Measurements from ENCODE around the gene HHLA2. TPM values are rescaled to one million over a fixed set of nuclear protein-coding genes. Genes with fewer than 3 reads are reported as not detected.

Gene HHLA2
- total RNA-seq, 2 donors from 2014 or later: 57.9 to 192 TPM

DNA sequence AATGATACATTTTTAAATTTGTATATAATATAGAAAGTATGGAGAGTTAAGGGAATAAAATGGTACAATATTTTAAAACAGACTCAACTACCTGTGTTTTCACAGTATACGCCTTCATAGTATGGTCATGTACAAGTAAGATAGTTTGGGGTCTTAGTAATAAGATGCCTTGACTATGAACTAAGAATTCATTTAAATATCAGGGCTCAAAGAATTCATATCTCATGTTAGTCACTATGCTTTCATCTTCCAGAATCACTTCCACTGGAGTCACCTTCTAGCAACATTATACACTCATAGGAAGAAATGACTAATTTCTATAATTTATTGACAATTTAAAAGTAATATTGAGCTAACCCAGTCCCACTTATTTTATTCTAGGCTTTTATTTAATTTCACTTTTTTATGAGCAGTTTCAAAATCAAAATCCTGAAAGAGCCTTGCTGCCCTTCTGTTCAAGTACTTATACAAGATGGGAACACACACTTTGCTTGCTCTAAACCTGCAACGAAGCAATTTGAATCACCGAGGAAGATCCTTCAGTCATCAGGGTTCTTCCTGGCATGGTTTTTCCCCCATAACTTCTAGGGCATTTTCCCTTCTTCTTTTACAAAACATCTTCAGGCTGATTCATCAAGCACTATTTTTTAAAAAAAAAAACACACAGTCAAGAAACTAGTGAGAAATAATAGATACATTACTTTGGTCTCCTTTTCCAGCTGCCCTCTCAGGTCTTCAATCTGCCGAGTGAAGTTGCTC lies 119.9 kb downstream of the HHLA2 start:
- no peaks in the 10 kb centered on the region for H3K4me1 ChIP-seq
- no peak for DNase-seq
- TF ChIP-seq, protein P1, sequence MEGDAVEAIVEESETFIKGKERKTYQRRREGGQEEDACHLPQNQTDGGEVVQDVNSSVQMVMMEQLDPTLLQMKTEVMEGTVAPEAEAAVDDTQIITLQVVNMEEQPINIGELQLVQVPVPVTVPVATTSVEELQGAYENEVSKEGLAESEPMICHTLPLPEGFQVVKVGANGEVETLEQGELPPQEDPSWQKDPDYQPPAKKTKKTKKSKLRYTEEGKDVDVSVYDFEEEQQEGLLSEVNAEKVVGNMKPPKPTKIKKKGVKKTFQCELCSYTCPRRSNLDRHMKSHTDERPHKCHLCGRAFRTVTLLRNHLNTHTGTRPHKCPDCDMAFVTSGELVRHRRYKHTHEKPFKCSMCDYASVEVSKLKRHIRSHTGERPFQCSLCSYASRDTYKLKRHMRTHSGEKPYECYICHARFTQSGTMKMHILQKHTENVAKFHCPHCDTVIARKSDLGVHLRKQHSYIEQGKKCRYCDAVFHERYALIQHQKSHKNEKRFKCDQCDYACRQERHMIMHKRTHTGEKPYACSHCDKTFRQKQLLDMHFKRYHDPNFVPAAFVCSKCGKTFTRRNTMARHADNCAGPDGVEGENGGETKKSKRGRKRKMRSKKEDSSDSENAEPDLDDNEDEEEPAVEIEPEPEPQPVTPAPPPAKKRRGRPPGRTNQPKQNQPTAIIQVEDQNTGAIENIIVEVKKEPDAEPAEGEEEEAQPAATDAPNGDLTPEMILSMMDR (IDR thresholded peaks at IDR 0.05): no peak
- intact Hi-C loops (cut with DNase I): no loop called here
- no peak overlapping the region for H3K27ac ChIP-seq
- H3K36me3 ChIP-seq: no peaks in the 10 kb centered on the region
- H3K27me3 ChIP-seq: no peaks in the 10 kb centered on the region
- no peak overlapping the region for H3K9ac ChIP-seq (ENCODE audit: low read depth in 2 of 2, low read length in 2 of 2)
- H3K4me3 ChIP-seq: no peak overlapping the region
- no peaks in the 10 kb centered on the region for H3K9me3 ChIP-seq

DNA sequence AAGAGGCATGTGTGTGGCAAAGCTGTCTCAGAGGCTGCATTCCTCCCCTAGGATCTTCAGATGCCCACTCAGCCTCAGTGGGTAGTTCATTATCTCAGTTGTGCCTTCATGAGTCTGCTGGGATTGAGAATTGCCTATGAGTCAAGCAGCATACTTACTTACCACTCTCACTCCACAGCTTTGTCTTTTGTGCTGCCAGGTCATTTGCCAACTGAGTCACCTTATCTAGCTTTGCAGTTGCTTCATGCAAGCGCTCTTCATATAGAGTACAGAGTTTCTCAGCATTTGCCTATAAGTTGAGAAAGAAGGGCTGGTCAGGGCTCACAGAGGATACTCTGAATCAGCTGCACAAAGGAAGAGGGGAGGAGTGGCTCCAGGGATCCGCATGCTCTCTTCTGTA lies 124.6 kb downstream of the HHLA2 start:
- no peak overlapping the region for H3K9ac ChIP-seq (ENCODE audit: low read depth in 2 of 2, low read length in 2 of 2)
- H3K27ac ChIP-seq: no peak overlapping the region
- H3K9me3 ChIP-seq: no peaks in the 10 kb centered on the region
- intact Hi-C loops (cut with DNase I): no loop called here
- TF ChIP-seq, protein P1 (IDR thresholded peaks at IDR 0.05): no peak
- DNase-seq: no peak
- no peaks in the 10 kb centered on the region for H3K4me1 ChIP-seq
- no peaks in the 10 kb centered on the region for H3K36me3 ChIP-seq
- H3K27me3 ChIP-seq: no peaks in the 10 kb centered on the region
- H3K4me3 ChIP-seq: no peak overlapping the region

Other genes starting within 250 kb of the HHLA2 start
- 100 to 1,000 TPM in 1 of 2 donors, 10 to 100 TPM in 1; 68.1 to 101 TPM for gene CD47, start 205.5 kb upstream of the HHLA2 start, total RNA-seq
- 10 to 100 TPM; 42.2 to 67.5 TPM for gene IFT57, start 74.1 kb upstream of the HHLA2 start, total RNA-seq
- gene MYH15, start 214.0 kb downstream of the HHLA2 start, total RNA-seq: under 1 TPM; 0.13 to 0.44 TPM

Measured in colonic mucosa (tissue), 4 donors.